GM12878 (cell line): Measurements from ENCODE around the gene VIPR2.

Experiments used
- MXI1 ChIP-seq: fragments of 150-350 bp; IDR thresholded peaks from 2 replicates; pipeline ENCODE4 v1.6.1; 2011; ENCODE audit warnings: low read depth, mild to moderate bottlenecking, inconsistent platforms, low read length, improper control_type of control experiment
- POLR2A ChIP-seq: IDR thresholded peaks from 2 replicates; pipeline ENCODE4 v1.6.1; 2011; ENCODE audit warnings: low read depth, mild to moderate bottlenecking, low read length
- TF ChIP-seq, protein P1 (sequence below): IDR thresholded peaks from 2 replicates; pipeline ENCODE4 v1.6.1; 2012; ENCODE audit warnings: mild to moderate bottlenecking, low read depth, low read length

DNA sequence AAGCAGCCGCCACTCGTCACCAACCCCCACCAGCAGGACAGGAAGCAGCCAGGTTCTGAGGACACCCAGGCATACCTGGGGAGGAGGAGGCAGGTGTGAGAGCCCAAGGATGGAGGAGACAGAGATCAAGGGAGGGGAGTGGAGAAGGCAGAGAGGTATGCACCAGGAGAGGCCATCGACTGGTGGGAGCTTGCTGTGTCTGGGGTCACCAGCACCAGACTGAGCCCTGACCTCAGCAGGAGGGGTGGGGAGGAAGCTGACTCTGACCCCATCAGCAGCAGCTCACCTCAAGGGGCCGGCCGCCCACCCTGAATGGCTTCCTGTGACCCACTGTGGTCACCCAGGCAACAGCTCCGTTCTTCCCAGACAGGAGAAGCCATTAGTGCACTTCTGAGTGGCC, 7.8 kb downstream of the VIPR2 start:
- TF ChIP-seq, protein P1, sequence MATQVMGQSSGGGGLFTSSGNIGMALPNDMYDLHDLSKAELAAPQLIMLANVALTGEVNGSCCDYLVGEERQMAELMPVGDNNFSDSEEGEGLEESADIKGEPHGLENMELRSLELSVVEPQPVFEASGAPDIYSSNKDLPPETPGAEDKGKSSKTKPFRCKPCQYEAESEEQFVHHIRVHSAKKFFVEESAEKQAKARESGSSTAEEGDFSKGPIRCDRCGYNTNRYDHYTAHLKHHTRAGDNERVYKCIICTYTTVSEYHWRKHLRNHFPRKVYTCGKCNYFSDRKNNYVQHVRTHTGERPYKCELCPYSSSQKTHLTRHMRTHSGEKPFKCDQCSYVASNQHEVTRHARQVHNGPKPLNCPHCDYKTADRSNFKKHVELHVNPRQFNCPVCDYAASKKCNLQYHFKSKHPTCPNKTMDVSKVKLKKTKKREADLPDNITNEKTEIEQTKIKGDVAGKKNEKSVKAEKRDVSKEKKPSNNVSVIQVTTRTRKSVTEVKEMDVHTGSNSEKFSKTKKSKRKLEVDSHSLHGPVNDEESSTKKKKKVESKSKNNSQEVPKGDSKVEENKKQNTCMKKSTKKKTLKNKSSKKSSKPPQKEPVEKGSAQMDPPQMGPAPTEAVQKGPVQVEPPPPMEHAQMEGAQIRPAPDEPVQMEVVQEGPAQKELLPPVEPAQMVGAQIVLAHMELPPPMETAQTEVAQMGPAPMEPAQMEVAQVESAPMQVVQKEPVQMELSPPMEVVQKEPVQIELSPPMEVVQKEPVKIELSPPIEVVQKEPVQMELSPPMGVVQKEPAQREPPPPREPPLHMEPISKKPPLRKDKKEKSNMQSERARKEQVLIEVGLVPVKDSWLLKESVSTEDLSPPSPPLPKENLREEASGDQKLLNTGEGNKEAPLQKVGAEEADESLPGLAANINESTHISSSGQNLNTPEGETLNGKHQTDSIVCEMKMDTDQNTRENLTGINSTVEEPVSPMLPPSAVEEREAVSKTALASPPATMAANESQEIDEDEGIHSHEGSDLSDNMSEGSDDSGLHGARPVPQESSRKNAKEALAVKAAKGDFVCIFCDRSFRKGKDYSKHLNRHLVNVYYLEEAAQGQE: no peak
- no peak for TF ChIP-seq MXI1
- no peak for TF ChIP-seq POLR2A
